Panc1 (cell line): ENCODE results near the gene SLC43A2. TPM values are rescaled to one million over a fixed set of nuclear protein-coding genes. Genes with fewer than 3 reads are reported as not detected.

ENCODE experiments used
- ATAC-seq: fragments of 200-7000 bp; cut with Tn5 transposase; 2 replicates; pipeline ENCODE4 v1.9.1; 2020; ENCODE audit warnings: mild to moderate bottlenecking, moderate library complexity
- BruUV-seq: library from RNA; stranded (reverse); fragments of 400-500 nt; replicated peaks from 2 replicates; lab custom pipeline; 2021; lab: Mats Ljungman, UMichigan
- CTCF ChIA-PET: fragments of 300-600 bp; sonication (Branson Sonifier 250); formaldehyde crosslinking; loops from one replicate; lab custom pipeline; 2022; ENCODE audit warnings: antibody characterized with exemption; lab: Charles Lee
- POLR2A ChIA-PET: fragments of 300-600 bp; sonication (Branson Sonifier 250); formaldehyde crosslinking; loops from one replicate; lab custom pipeline; 2022; ENCODE audit warnings: antibody characterized with exemption; lab: Charles Lee
- DNase-seq: peaks from one replicate; pipeline ENCODE4 v3.0.0-alpha.2; 2010; ENCODE audit warnings: low read depth, low spot score
- H3K27ac ChIP-seq: 2 replicates; pipeline ENCODE4 v1.5.1; 2011; ENCODE audit warnings: mild to moderate bottlenecking, low read length, inconsistent platforms
- H3K27me3 ChIP-seq: fragments of 200-500 bp; sonication (Bioruptor generic); 2 replicates; pipeline ENCODE4 v1.6.0; 2014; ENCODE audit warnings: low read length, inconsistent platforms; ENCODE audit not compliant: control insufficient read depth, insufficient read depth
- H3K36me3 ChIP-seq: fragments of 200-500 bp; sonication (Bioruptor generic); 2 replicates; pipeline ENCODE4 v1.5.1; 2014; ENCODE audit warnings: inconsistent platforms, mild to moderate bottlenecking, low read length, moderate library complexity; ENCODE audit not compliant: control insufficient read depth, insufficient read depth
- H3K4me1 ChIP-seq: 2 replicates; pipeline ENCODE4 v1.5.1; 2011; ENCODE audit warnings: inconsistent platforms, mild to moderate bottlenecking, low read length, moderate library complexity; ENCODE audit not compliant: control insufficient read depth, insufficient read depth
- H3K4me3 ChIP-seq, 2 experiments: 2 replicates each; pipeline ENCODE4 v1.5.1; 2011 to 2012; ENCODE audit warnings: low read depth in 2 of 2, low read length in 2 of 2, mild to moderate bottlenecking in 2 of 2, inconsistent platforms in 1 of 2, moderate library complexity in 1 of 2
- H3K9me3 ChIP-seq: fragments of 200-500 bp; sonication (Bioruptor generic); 2 replicates; pipeline ENCODE4 v1.5.1; 2014; ENCODE audit warnings: low read depth, mild to moderate bottlenecking, inconsistent platforms, low read length, moderate library complexity; ENCODE audit not compliant: control insufficient read depth, insufficient read depth
- CTCF ChIP-seq: fragments of 450-650 bp; IDR thresholded peaks from 2 replicates; pipeline ENCODE4 v1.5.1; 2017; ENCODE audit warnings: mild to moderate bottlenecking
- POLR2AphosphoS5 ChIP-seq: IDR thresholded peaks from 2 replicates; pipeline ENCODE4 v1.6.1; 2012; ENCODE audit warnings: mild to moderate bottlenecking, low read depth, low read length, moderate library complexity
- SIN3A ChIP-seq: IDR thresholded peaks from 2 replicates; pipeline ENCODE4 v1.6.1; 2012; ENCODE audit warnings: low read depth, mild to moderate bottlenecking, low read length, moderate library complexity, borderline replicate concordance; ENCODE audit not compliant: insufficient read depth
- TCF7L2 ChIP-seq: IDR thresholded peaks from 2 replicates; pipeline ENCODE4 v1.6.1; 2011; ENCODE audit warnings: mild to moderate bottlenecking, low read depth, low read length, inconsistent platforms
- in situ Hi-C: cut with HindIII; loops from 2 replicates; pipeline ENCODE4 v1.10.0; 2016; ENCODE audit warnings: low sequenced_read_pairs, low pct_unique_long_range_greater_than_20kb
- intact Hi-C: fragments of 100-400 bp; cut with micrococcal nuclease; formaldehyde crosslinking; loops from one replicate; pipeline ENCODE4 v1.10.0; 2022; ENCODE audit not compliant: unreplicated experiment
- total RNA-seq: library from RNA; stranded (reverse); gene quantifications from one replicate; pipeline ENCODE4 v1.2.1, GENCODE V29; 2021; ENCODE audit not compliant: unreplicated experiment
- TF ChIP-seq, protein P1 (sequence below), 2 experiments: IDR thresholded peaks; 2 replicates each; pipeline ENCODE4 v1.6.1; 2011 to 2012; ENCODE audit warnings: low read depth in 2 of 2, control low read depth in 1 of 2, low read length in 1 of 2, mild to moderate bottlenecking in 1 of 2, moderate library complexity in 1 of 2; ENCODE audit not compliant: insufficient read depth in 1 of 2

SLC43A2 gene
- total RNA-seq, 1 experiment from 2014 or later = 23.3 TPM

DNA sequence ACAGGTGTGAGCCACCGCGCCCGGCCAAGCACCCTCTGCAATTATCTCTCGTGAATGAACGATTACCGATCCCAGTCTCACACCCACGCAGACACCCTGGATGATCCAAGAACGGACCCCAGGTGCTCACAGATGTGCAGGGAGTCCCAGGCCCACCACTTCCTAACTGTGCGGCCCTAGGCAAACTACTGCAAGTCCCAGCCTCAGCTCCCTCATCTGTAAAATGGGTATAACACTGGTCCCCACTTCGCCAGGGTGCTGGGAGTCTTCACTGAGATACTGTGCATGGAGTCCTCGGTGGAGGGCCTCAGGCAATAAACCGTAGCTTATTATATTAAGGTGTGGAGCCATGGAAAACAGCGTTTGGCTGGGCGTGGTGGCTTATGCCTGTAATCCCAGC, 44.5 kb downstream of the SLC43A2 start:
- intact Hi-C loops = no loop called here
- no peak for ATAC-seq
- POLR2A ChIA-PET = no interaction called here
- DNase-seq = no peak
- Histone ChIP-seq H3K27ac (no peak overlapping the region), H3K27me3 (no peaks in the 10 kb centered on the region), H3K36me3 (no peaks in the 10 kb centered on the region), H3K9me3 (no peaks in the 10 kb centered on the region), H3K4me1 (no peaks in the 10 kb centered on the region), H3K4me3 (no peak overlapping the region)
- BruUV-seq = no TSS peak
- CTCF ChIA-PET = no interaction called here
- TF ChIP-seq, protein P1, sequence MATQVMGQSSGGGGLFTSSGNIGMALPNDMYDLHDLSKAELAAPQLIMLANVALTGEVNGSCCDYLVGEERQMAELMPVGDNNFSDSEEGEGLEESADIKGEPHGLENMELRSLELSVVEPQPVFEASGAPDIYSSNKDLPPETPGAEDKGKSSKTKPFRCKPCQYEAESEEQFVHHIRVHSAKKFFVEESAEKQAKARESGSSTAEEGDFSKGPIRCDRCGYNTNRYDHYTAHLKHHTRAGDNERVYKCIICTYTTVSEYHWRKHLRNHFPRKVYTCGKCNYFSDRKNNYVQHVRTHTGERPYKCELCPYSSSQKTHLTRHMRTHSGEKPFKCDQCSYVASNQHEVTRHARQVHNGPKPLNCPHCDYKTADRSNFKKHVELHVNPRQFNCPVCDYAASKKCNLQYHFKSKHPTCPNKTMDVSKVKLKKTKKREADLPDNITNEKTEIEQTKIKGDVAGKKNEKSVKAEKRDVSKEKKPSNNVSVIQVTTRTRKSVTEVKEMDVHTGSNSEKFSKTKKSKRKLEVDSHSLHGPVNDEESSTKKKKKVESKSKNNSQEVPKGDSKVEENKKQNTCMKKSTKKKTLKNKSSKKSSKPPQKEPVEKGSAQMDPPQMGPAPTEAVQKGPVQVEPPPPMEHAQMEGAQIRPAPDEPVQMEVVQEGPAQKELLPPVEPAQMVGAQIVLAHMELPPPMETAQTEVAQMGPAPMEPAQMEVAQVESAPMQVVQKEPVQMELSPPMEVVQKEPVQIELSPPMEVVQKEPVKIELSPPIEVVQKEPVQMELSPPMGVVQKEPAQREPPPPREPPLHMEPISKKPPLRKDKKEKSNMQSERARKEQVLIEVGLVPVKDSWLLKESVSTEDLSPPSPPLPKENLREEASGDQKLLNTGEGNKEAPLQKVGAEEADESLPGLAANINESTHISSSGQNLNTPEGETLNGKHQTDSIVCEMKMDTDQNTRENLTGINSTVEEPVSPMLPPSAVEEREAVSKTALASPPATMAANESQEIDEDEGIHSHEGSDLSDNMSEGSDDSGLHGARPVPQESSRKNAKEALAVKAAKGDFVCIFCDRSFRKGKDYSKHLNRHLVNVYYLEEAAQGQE (IDR thresholded peaks at IDR 0.05; ENCODE audit: insufficient read depth in 1 of 2, low read depth in 2 of 2, low read length in 1 of 2) = no peak
- TF ChIP-seq CTCF (no peak), TCF7L2 (no peak), POLR2AphosphoS5 (no peak), SIN3A (no peak)
- in situ Hi-C loops = no loop called here

DNA sequence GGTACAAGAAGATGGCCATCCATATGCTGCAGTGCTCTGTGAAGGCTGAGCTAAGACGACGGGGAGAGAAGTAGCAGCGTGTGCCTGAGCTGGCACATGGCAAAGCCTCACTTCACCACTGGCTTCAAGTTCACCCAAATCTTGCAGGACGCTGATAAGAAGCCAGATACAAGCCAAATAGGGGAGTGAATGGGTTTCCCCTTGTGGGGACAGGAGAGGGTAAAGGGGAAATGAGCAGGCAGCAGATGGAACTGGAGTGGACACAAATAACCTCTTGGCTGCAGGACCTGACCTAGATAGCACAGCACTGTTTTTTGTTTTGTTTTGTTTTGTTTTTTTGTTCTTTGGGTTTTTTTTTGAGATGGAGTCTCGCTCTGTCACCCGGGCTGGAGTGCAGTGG, 45.1 kb downstream of the SLC43A2 start:
- POLR2A ChIA-PET = no interaction called here
- in situ Hi-C loops = no loop called here
- no peaks in the 10 kb centered on the region for H3K36me3 ChIP-seq

More for the DNA sequence above, 45.1 kb downstream of the SLC43A2 start:
- Histone ChIP-seq H3K4me3 (no peak overlapping the region), H3K27me3 (no peaks in the 10 kb centered on the region), H3K4me1 (no peaks in the 10 kb centered on the region), H3K9me3 (no peaks in the 10 kb centered on the region), H3K27ac (no peak overlapping the region)
- ATAC-seq (no peak), DNase-seq (no peak)
- no peak for TF ChIP-seq POLR2AphosphoS5
- TF ChIP-seq, protein P1 (IDR thresholded peaks at IDR 0.05; ENCODE audit: insufficient read depth in 1 of 2, low read depth in 2 of 2, low read length in 1 of 2) = no peak
- TF ChIP-seq TCF7L2 = no peak
- TF ChIP-seq CTCF = no peak
- no peak for TF ChIP-seq SIN3A
- intact Hi-C loops = no loop called here
- BruUV-seq = TSS peak; percentile 80
- CTCF ChIA-PET = no interaction called here
